Heart left ventricle (tissue), 16 donors: ENCODE measurements around the gene ANKS4B. TPM values are rescaled to one million over a fixed set of nuclear protein-coding genes. Genes with fewer than 3 reads are reported as not detected.

Source experiments
- ATAC-seq, 4 donors: fragments of 200-7000 bp; cut with Tn5 transposase; one replicate each; pipeline ENCODE4 v1.9.1; 2020 to 2022; ENCODE audit warnings: moderate library complexity in 4 of 4, mild to moderate bottlenecking in 3 of 4, moderate number of reproducible peaks in 1 of 4
- DNase-seq, 5 donors: peaks; one replicate each; pipeline ENCODE4 v3.0.0-alpha.2; 2020
- H3K27ac ChIP-seq, 12 donors: fragments of 200-600 bp; sonication (generic) in 4 of 12; one replicate each; pipeline versions ENCODE4 v1.5.0 to v1.8.0; 2016 to 2022; ENCODE audit warnings: mild to moderate bottlenecking in 2 of 12
- H3K27me3 ChIP-seq, 9 donors: fragments of 200-600 bp; sonication (generic) in 2 of 9; one replicate each; pipeline versions ENCODE4 v1.5.1 to v1.8.0; 2016 to 2022; ENCODE audit warnings: mild to moderate bottlenecking in 3 of 9
- H3K36me3 ChIP-seq, 9 donors: fragments of 200-600 bp; sonication (generic) in 2 of 9; one replicate each; pipeline versions ENCODE4 v1.5.0 to v1.8.0; 2018 to 2022; ENCODE audit warnings: mild to moderate bottlenecking in 2 of 9
- H3K4me1 ChIP-seq, 12 donors: fragments of 200-600 bp; sonication (generic) in 4 of 12; one replicate each; pipeline versions ENCODE4 v1.5.0 to v1.8.0; 2016 to 2022; ENCODE audit warnings: mild to moderate bottlenecking in 3 of 12
- H3K4me3 ChIP-seq, 12 donors: fragments of 200-600 bp; sonication (generic) in 4 of 12; one replicate each; pipeline versions ENCODE4 v1.5.0 to v1.8.0; 2017 to 2022; ENCODE audit warnings: mild to moderate bottlenecking in 9 of 12, moderate library complexity in 4 of 12
- H3K9me3 ChIP-seq, 12 donors: fragments of 200-600 bp; sonication (generic) in 4 of 12; one replicate each; pipeline versions ENCODE4 v1.5.0 to v1.8.0; 2016 to 2022; ENCODE audit warnings: mild to moderate bottlenecking in 1 of 12
- CTCF ChIP-seq, 12 donors: fragments of 200-600 bp; sonication (generic) in 4 of 12; IDR thresholded peaks; one replicate each; pipeline versions ENCODE4 v1.5.0 to v1.8.0; 2018 to 2022; ENCODE audit warnings: antibody characterized with exemption in 12 of 12, mild to moderate bottlenecking in 5 of 12
- POLR2A ChIP-seq, 2 donors: fragments of 450-650 bp; IDR thresholded peaks; one replicate each; pipeline ENCODE4 v1.6.1; 2017; ENCODE audit warnings: antibody characterized with exemption in 2 of 2, mild to moderate bottlenecking in 2 of 2, moderate library complexity in 2 of 2
- whole genome bisulfite sequencing, 4 donors: extraction: QIAGEN DNeasy Blood & Tissue Kit in 2 of 4; methylation state at CpG; one replicate each; pipeline versions ENCODE4 v1.1.5 to v1.1.7; 2013 to 2018; 5-methylcytosine and 5-hydroxymethylcytosine counted together
- intact Hi-C, 10 donors: fragments of 100-400 bp; cut with DNase I; formaldehyde crosslinking; loops; one replicate each; pipeline versions ENCODE4 v1.11.1 to v1.14.2; 2022
- polyA plus RNA-seq, 2 donors: library from polyadenylated mRNA; stranded (reverse); fragments of 200-250 nt; gene quantifications; one replicate each; pipeline ENCODE4 v1.2.3, GENCODE V29; 2013
- total RNA-seq, 9 donors: library from RNA; depleted of rRNA in 2 of 9; stranded (reverse); fragments of >200 nt in 2 of 9; fragmentation: NEBNext Ultra II Directional in 3 of 9; extraction: Animal tissue kit (Norgen Biotek cat#: 25700) in 3 of 9; gene quantifications; one replicate each; pipeline versions ENCODE4 v1.1.0 to v1.2.4, GENCODE V29; 2016 to 2023
- donor health status: ischemic (EF 13 %, LVEDD 7.1; RV severe dilation, severe dysfunction).
- donor health status: healthy with polysubstance abuse.
- donor health status: DM: no; HTN: yes; CAD: no.
- donor health status: DM: no; HTN: no; CAD: no.
- donor health status: ischemic (EF 25% LVEDD 6.9; RV normal size, moderate dysfunction).
- donor health status: ischemic (EF 25% LVEDD 5.7; RV mildly dilated, moderate dysfunction).
- donor health status: healthy.
- donor health status: DM: yes; HTN: yes; CAD: no.
- donor health status: ischemic (EF 35%, LVEDD 5.7; RV mildly dilated, moderate dysfunction).
- donor health status: nonischemic (EF 11% LVEDD 7.7; RV severe dilation, severe dysfunction).
- donor health status: DM: yes; HTN: yes; CAD: no.
- donor health status: PGD.
- donor health status: ischemic (EF 29% LVEDD 5.4; RV normal size, mild dysfunction).
- donor health status: nonischemic (EF 23%, LVEDD 6.1; RV moderate dilation, normal function).

The ANKS4B gene
- total and polyA plus RNA-seq, 11 donors: not detected

- TF ChIP-seq POLR2A (IDR thresholded peaks at IDR 0.05) (no peak), CTCF (IDR thresholded peaks at IDR 0.05) (no peak)
- H3K27me3 ChIP-seq: peaks cover 0 to 18% (median 0%) of the 10 kb centered on the region in 9 donors
- no peak for ATAC-seq
- no peaks in the 10 kb centered on the region for H3K36me3 ChIP-seq
- no peaks in the 10 kb centered on the region for H3K4me1 ChIP-seq
- no peaks in the 10 kb centered on the region for H3K9me3 ChIP-seq
- H3K27ac ChIP-seq: no peak overlapping the region
- no peak for DNase-seq
- 61 to 80% (median 67%) methylated on average over 1 to 2 of the region's 2 CpGs for WGBS, 4 donors
- intact Hi-C loops: no loop called here
- no peak overlapping the region for H3K4me3 ChIP-seq
These were observed 5.1 kb upstream of the ANKS4B start for GRCh38 chr16:21228361-21228872.

- Histone ChIP-seq H3K4me1 (no peaks in the 10 kb centered on the region), H3K27ac (no peak overlapping the region), H3K9me3 (no peaks in the 10 kb centered on the region), H3K36me3 (no peaks in the 10 kb centered on the region), H3K27me3 (peaks cover 0 to 10% (median 0%) of the 10 kb centered on the region in 9 donors), H3K4me3 (no peak overlapping the region)
- DNase-seq: no peak
- intact Hi-C loops: loop anchor here in 1 of 10 donors (10.0 kb wide), 1 partner anchor 1402 kb away; no protein-coding TSS in a partner anchor
- TF ChIP-seq POLR2A (IDR thresholded peaks at IDR 0.05) (no peak), CTCF (IDR thresholded peaks at IDR 0.05) (no peak)
- no peak for ATAC-seq
- 93 to 100% (median 95%) methylated on average over 1 of the region's 1 CpG for WGBS, 4 donors
These were observed 416 bp upstream of the ANKS4B start for GRCh38 chr16:21233045-21233520.

GRCh38 chr16:21235199-21235585, 1.7 kb downstream of the ANKS4B start:
- no peak for ATAC-seq
- intact Hi-C loops: loop anchor here in 1 of 10 donors (10.0 kb wide), 1 partner anchor 1400 kb away; no protein-coding TSS in a partner anchor
- Histone ChIP-seq H3K4me3 (no peak overlapping the region), H3K27me3 (peaks cover 0 to 5% (median 0%) of the 10 kb centered on the region in 9 donors), H3K36me3 (no peaks in the 10 kb centered on the region), H3K27ac (no peak overlapping the region), H3K4me1 (no peaks in the 10 kb centered on the region), H3K9me3 (no peaks in the 10 kb centered on the region)
- no peak for DNase-seq
- 79 to 83% (median 81%) methylated on average over 3 of the region's 3 CpGs for WGBS, 4 donors
- TF ChIP-seq POLR2A (IDR thresholded peaks at IDR 0.05) (no peak), CTCF (IDR thresholded peaks at IDR 0.05) (no peak)

GRCh38 chr16:21236831-21237230, 3.3 kb downstream of the ANKS4B start:
- 74 to 88% (median 83%) methylated on average over 3 to 5 of the region's 5 CpGs for WGBS, 4 donors
- intact Hi-C loops: loop anchor here in 1 of 10 donors (10.0 kb wide), 1 partner anchor 1398 kb away; no protein-coding TSS in a partner anchor
- H3K4me3 ChIP-seq: no peak overlapping the region

More at GRCh38 chr16:21236831-21237230, 3.3 kb downstream of the ANKS4B start:
- ATAC-seq (no peak), DNase-seq (no peak)
- H3K4me1 ChIP-seq: no peaks in the 10 kb centered on the region
- TF ChIP-seq POLR2A (IDR thresholded peaks at IDR 0.05): no peak
- TF ChIP-seq CTCF (IDR thresholded peaks at IDR 0.05): no peak
- H3K27ac ChIP-seq: no peak overlapping the region
- peaks cover 0 to 3% (median 0%) of the 10 kb centered on the region in 9 donors for H3K27me3 ChIP-seq
- no peaks in the 10 kb centered on the region for H3K9me3 ChIP-seq
- H3K36me3 ChIP-seq: no peaks in the 10 kb centered on the region
